Measurements from ENCODE around the gene PKNOX1.
"Not testable (repeated sequence)": the region's sequence is repeated elsewhere in the genome, so short reads cannot be mapped to it uniquely, and the experiment has no call there.

PKNOX1 gene

DNA sequence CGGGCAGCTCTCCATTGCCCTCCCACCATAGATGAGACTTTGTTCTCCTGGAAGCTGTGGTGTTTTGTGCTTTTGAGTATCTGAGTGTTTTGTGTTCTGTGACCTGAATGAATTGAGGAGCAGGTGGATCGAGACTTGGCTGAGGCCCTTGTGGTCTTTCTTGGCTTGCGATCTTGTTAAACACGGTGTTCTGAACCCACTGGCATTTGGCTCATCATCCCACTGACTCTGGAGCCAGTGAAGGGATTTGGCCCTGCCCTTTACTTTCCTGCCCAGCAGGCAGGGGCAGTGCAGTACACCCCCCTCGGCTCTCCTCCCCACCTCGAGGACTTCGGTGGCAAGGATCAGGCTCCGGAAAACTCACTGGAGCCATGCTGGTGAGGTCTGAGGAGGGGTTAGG lies 30.6 kb downstream of the PKNOX1 start:
- Histone ChIP-seq H3K27me3 (ENCODE audit: control insufficient read depth, insufficient read depth, low read length) (no peaks in the 10 kb centered on the region), H3K36me3 (ENCODE audit: control insufficient read depth, insufficient read depth, low read length) (peaks cover 3% of the 10 kb centered on the region), H3K4me1 (ENCODE audit: control insufficient read depth, insufficient read depth, low read length) (peaks cover 2% of the 10 kb centered on the region; the same call in 1 of the 2 replicates), H3K27ac (ENCODE audit: low read length) (no peak overlapping the region), H3K4me3 (ENCODE audit: low read length) (no peak overlapping the region), H3K9me3 (ENCODE audit: control insufficient read depth, insufficient read depth, low read length) (no peaks in the 10 kb centered on the region)
- no CpG with 5 or more reads among the region's 8 CpGs for WGBS (ENCODE audit: insufficient coverage, insufficient read length)
- DNase-seq (ENCODE audit: low read depth, low spot score): no peak

DNA sequence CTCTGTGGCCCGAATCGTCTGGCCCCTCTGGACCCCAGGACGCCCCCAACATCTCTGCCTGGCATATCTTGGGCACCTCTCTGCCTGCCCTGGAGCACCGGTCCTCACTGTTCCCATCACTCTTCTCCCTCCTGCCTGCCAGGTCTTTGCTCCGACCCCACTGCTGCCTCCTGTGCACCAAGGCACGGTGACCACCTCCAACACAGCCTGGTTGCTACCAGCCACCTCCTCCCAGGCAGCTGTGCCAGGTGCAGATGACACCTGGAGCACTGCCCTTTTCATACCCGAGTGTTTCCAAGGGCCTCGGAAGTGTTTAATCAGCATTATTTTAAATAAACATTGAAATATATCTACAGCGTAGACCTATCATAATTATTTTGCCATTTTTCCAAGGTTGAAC lies 31.3 kb downstream of the PKNOX1 start:
- H3K27ac ChIP-seq (ENCODE audit: low read length): no peak overlapping the region
- no peak overlapping the region for H3K4me3 ChIP-seq (ENCODE audit: low read length)
- no CpG with 5 or more reads among the region's 9 CpGs for WGBS (ENCODE audit: insufficient coverage, insufficient read length)
- DNase-seq (ENCODE audit: low read depth, low spot score): no peak
- H3K36me3 ChIP-seq (ENCODE audit: control insufficient read depth, insufficient read depth, low read length): peaks cover 3% of the 10 kb centered on the region
- peaks cover 2% of the 10 kb centered on the region; the same call in 1 of the 2 replicates for H3K4me1 ChIP-seq (ENCODE audit: control insufficient read depth, insufficient read depth, low read length)
- H3K27me3 ChIP-seq (ENCODE audit: control insufficient read depth, insufficient read depth, low read length): no peaks in the 10 kb centered on the region
- no peaks in the 10 kb centered on the region for H3K9me3 ChIP-seq (ENCODE audit: control insufficient read depth, insufficient read depth, low read length)

DNA sequence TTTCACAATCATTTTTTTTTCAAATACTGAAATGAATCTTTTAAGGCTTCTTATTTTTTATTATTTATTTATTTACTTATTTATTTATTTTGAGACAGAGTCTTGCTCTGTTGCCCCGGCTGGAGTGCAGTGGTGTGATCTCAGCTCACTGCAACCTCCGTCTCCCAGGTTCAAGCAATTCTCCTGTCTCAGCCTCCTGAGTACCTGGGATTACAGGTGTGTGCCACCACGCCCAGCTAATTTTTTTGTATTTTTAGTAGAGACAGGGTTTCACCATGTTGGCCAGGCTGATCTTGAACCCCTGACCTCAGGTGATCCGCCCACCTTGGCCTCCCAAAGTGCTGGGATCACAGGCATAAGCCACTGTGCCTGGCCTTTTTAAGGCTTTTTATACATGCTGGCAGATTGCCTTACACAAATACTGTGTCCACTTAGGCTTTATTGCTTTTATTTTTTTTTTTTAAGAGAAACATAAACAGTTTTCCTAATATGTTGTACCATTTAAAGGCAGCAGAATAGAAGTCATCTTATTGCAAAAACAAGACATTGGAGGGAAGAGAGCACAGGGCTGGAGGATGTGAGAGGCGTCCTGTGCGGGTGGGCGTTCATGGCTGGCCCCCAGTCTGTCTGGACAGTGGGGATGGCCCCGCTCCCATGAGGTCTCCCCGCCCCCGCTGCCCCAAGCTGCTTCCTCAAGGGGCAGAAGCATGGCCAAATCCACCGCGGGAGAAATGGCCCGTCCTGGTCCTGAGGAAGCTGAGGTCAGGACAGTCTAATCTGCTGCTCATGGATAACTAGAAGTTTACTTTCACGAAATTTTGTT lies 31.9 kb downstream of the PKNOX1 start:
- not testable (repeated sequence) for H3K4me1 ChIP-seq (ENCODE audit: control insufficient read depth, insufficient read depth, low read length); H3K36me3 ChIP-seq (ENCODE audit: control insufficient read depth, insufficient read depth, low read length); H3K4me3 ChIP-seq (ENCODE audit: low read length); DNase-seq (ENCODE audit: low read depth, low spot score); H3K27ac ChIP-seq (ENCODE audit: low read length); H3K27me3 ChIP-seq (ENCODE audit: control insufficient read depth, insufficient read depth, low read length); H3K9me3 ChIP-seq (ENCODE audit: control insufficient read depth, insufficient read depth, low read length)
- no CpG with 5 or more reads among the region's 14 CpGs for WGBS (ENCODE audit: insufficient coverage, insufficient read length)

- DNase-seq (ENCODE audit: low read depth, low spot score): no peak
- Histone ChIP-seq H3K36me3 (ENCODE audit: control insufficient read depth, insufficient read depth, low read length) (peaks cover 5% of the 10 kb centered on the region), H3K9me3 (ENCODE audit: control insufficient read depth, insufficient read depth, low read length) (no peaks in the 10 kb centered on the region), H3K27me3 (ENCODE audit: control insufficient read depth, insufficient read depth, low read length) (no peaks in the 10 kb centered on the region), H3K4me3 (ENCODE audit: low read length) (no peak overlapping the region), H3K27ac (ENCODE audit: low read length) (no peak overlapping the region), H3K4me1 (ENCODE audit: control insufficient read depth, insufficient read depth, low read length) (peaks cover 2% of the 10 kb centered on the region; the same call in 1 of the 2 replicates)
- WGBS (ENCODE audit: insufficient coverage, insufficient read length): no CpG with 5 or more reads among the region's 4 CpGs
Observed at GRCh38 chr21:43006874-43007208, 32.5 kb downstream of the PKNOX1 start.

DNA sequence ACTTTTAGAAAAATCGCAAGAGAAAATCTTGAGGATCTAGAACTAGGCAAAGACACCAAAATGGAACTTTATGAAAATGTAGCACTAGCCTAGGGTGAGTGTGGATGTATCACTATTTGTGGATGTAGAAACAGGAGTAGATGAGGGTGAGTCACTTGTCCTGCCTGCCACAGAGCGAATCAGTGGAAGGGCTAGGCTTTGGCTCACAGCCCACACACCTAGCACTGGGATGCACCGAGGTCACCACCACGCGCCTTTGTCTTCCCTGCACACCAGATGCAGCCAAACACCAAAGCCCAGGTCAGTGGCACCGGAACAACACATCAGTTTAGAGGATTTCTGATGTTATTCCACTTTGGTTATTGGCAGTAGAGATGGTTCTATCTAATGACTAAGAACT lies 38.2 kb downstream of the PKNOX1 start:
- WGBS (ENCODE audit: insufficient coverage, insufficient read length): no CpG with 5 or more reads among the region's 6 CpGs
- Histone ChIP-seq H3K36me3 (ENCODE audit: control insufficient read depth, insufficient read depth, low read length) (peaks cover 13% of the 10 kb centered on the region), H3K27me3 (ENCODE audit: control insufficient read depth, insufficient read depth, low read length) (no peaks in the 10 kb centered on the region), H3K4me3 (ENCODE audit: low read length) (no peak overlapping the region), H3K27ac (ENCODE audit: low read length) (no peak overlapping the region), H3K4me1 (ENCODE audit: control insufficient read depth, insufficient read depth, low read length) (no peaks in the 10 kb centered on the region), H3K9me3 (ENCODE audit: control insufficient read depth, insufficient read depth, low read length) (no peaks in the 10 kb centered on the region)
- no peak for DNase-seq (ENCODE audit: low read depth, low spot score)

DNA sequence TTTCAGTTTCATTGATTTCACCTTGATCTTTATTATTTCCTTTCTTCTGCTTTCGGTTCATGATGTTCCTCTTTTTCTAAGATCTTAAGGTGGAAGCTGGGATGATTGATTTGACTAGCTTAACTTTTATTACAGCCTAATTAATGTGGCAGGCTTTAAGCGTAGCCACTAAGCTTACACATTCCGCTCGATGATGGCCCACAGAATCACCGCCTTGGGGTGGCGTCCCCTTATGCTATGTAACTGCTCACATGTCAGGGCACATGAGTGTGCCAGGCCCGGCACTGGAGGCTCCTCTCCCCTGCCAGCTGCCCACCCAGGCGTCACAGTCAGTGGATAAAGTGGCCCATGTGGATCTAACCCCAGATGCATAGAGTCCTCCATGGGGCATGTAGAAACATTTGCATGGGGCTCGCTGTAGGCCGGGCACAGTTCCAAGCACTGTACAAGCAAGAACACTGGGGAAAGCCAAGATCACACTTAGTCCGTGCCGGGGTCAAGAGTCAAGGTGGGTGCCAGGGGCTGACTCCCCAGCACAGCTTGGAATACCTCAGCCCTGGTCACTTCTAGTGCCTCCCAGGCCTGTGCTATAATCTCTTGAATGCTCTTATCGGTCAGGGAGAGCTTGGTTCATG lies 41.7 kb downstream of the PKNOX1 start:
- Histone ChIP-seq H3K9me3 (ENCODE audit: control insufficient read depth, insufficient read depth, low read length) (no peaks in the 10 kb centered on the region), H3K36me3 (ENCODE audit: control insufficient read depth, insufficient read depth, low read length) (peaks cover 16% of the 10 kb centered on the region), H3K4me3 (ENCODE audit: low read length) (no peak overlapping the region), H3K4me1 (ENCODE audit: control insufficient read depth, insufficient read depth, low read length) (no peaks in the 10 kb centered on the region), H3K27ac (ENCODE audit: low read length) (no peak overlapping the region), H3K27me3 (ENCODE audit: control insufficient read depth, insufficient read depth, low read length) (no peaks in the 10 kb centered on the region)
- WGBS (ENCODE audit: insufficient coverage, insufficient read length): no CpG with 5 or more reads among the region's 13 CpGs
- no peak for DNase-seq (ENCODE audit: low read depth, low spot score)

DNA sequence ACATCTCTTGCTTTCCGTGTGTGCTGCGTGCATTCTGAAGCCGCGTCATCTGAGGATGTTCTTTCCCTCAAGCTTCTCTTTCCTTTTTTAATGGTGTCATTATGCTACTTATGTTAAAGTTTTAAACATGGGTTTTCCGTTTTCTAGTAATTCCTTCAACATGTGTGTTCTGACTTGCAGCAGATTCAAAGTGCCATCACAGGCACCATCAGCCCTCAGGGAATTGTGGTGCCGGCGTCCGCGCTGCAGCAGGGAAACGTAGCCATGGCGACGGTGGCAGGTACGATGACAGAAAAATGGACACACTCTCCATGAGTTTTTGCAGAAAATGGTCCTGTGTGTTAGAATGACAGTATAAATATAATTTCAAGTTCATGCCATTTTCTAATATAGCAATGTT lies 42.4 kb downstream of the PKNOX1 start:
- no CpG with 5 or more reads among the region's 13 CpGs for WGBS (ENCODE audit: insufficient coverage, insufficient read length)
- H3K9me3 ChIP-seq (ENCODE audit: control insufficient read depth, insufficient read depth, low read length): no peaks in the 10 kb centered on the region

DNA sequence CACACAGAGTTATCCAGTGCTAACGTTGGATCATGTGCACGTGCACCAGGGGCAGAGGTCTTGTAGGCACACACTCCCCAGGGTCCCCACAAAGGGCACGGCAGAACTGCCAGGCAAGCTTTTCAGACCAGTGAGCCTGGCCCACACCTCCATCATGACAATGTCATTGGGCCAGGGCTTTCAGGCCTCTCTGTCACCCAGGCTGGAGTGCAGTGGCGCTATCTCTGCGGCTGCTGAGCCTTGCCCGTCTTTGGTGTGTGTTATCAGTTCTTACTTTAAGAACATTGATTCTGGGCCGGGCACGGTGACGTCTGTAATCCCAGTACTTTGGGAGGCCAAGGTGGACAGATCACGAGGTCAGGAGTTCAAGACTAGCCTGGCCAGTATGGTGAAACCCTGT lies 44.2 kb downstream of the PKNOX1 start:
- H3K36me3 ChIP-seq (ENCODE audit: control insufficient read depth, insufficient read depth, low read length): peaks cover 14% of the 10 kb centered on the region
- no peaks in the 10 kb centered on the region for H3K27me3 ChIP-seq (ENCODE audit: control insufficient read depth, insufficient read depth, low read length)
- no peaks in the 10 kb centered on the region for H3K4me1 ChIP-seq (ENCODE audit: control insufficient read depth, insufficient read depth, low read length)
- no peak for DNase-seq (ENCODE audit: low read depth, low spot score)
- WGBS (ENCODE audit: insufficient coverage, insufficient read length): no CpG with 5 or more reads among the region's 10 CpGs
- H3K27ac ChIP-seq (ENCODE audit: low read length): no peak overlapping the region
- no peaks in the 10 kb centered on the region for H3K9me3 ChIP-seq (ENCODE audit: control insufficient read depth, insufficient read depth, low read length)
- no peak overlapping the region for H3K4me3 ChIP-seq (ENCODE audit: low read length)

More for the DNA sequence above, 42.4 kb downstream of the PKNOX1 start:
- H3K4me1 ChIP-seq (ENCODE audit: control insufficient read depth, insufficient read depth, low read length): no peaks in the 10 kb centered on the region
- H3K36me3 ChIP-seq (ENCODE audit: control insufficient read depth, insufficient read depth, low read length): peaks cover 20% of the 10 kb centered on the region
- H3K4me3 ChIP-seq (ENCODE audit: low read length): no peak overlapping the region
- DNase-seq (ENCODE audit: low read depth, low spot score): no peak
- no peak overlapping the region for H3K27ac ChIP-seq (ENCODE audit: low read length)
- no peaks in the 10 kb centered on the region for H3K27me3 ChIP-seq (ENCODE audit: control insufficient read depth, insufficient read depth, low read length)

- Histone ChIP-seq H3K9me3 (ENCODE audit: control insufficient read depth, insufficient read depth, low read length) (no peaks in the 10 kb centered on the region), H3K36me3 (ENCODE audit: control insufficient read depth, insufficient read depth, low read length) (peaks cover 18% of the 10 kb centered on the region), H3K4me3 (ENCODE audit: low read length) (no peak overlapping the region), H3K27me3 (ENCODE audit: control insufficient read depth, insufficient read depth, low read length) (no peaks in the 10 kb centered on the region), H3K27ac (ENCODE audit: low read length) (no peak overlapping the region), H3K4me1 (ENCODE audit: control insufficient read depth, insufficient read depth, low read length) (no peaks in the 10 kb centered on the region)
- DNase-seq (ENCODE audit: low read depth, low spot score): no peak
- WGBS (ENCODE audit: insufficient coverage, insufficient read length): no CpG with 5 or more reads among the region's 13 CpGs
Observed at GRCh38 chr21:43020177-43020576, 45.8 kb downstream of the PKNOX1 start.

DNA sequence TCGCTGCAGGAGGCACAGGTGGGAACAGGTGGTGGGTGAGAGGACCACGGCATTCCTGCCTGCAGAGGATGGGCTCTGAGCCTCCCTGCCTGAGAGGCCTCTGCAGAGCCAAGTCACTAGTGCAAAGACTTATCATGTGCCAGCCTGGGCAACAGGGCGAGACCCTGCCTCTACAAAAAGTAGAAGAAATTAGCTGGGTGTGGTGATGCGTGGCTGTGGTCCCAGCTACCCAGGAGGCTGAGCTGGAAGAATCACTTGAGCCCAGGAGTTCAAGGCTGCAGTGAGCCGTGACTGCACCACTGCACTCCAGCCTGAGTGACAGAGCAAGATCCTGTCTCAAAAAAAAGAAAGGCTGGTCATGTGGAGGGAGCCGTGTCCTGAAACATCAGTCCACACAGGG lies 46.4 kb downstream of the PKNOX1 start:
- Histone ChIP-seq H3K9me3 (ENCODE audit: control insufficient read depth, insufficient read depth, low read length) (no peaks in the 10 kb centered on the region), H3K4me3 (ENCODE audit: low read length) (no peak overlapping the region), H3K27me3 (ENCODE audit: control insufficient read depth, insufficient read depth, low read length) (no peaks in the 10 kb centered on the region), H3K36me3 (ENCODE audit: control insufficient read depth, insufficient read depth, low read length) (peaks cover 18% of the 10 kb centered on the region), H3K4me1 (ENCODE audit: control insufficient read depth, insufficient read depth, low read length) (no peaks in the 10 kb centered on the region), H3K27ac (ENCODE audit: low read length) (no peak overlapping the region)
- DNase-seq (ENCODE audit: low read depth, low spot score): no peak
- WGBS (ENCODE audit: insufficient coverage, insufficient read length): no CpG with 5 or more reads among the region's 6 CpGs

DNA sequence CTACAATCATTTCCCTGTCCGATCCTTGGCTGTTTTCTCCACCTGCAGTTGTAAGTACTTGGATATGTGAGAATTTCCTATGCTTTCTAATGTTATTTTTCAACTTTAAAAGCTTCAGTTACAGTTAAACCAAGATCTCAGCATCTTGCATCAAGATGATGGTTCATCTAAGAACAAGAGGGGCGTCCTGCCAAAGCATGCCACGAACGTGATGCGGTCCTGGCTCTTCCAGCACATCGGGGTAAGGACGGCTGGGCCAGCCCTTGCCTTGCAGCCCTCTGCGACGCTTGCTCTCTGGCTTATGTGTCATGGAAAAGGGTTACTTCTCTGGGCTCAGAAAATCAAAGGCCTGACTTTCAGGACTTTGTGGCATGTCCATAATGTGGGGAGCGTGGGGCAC lies 46.8 kb downstream of the PKNOX1 start:
- Histone ChIP-seq H3K27ac (ENCODE audit: low read length) (no peak overlapping the region), H3K9me3 (ENCODE audit: control insufficient read depth, insufficient read depth, low read length) (no peaks in the 10 kb centered on the region), H3K36me3 (ENCODE audit: control insufficient read depth, insufficient read depth, low read length) (peaks cover 18% of the 10 kb centered on the region), H3K4me3 (ENCODE audit: low read length) (no peak overlapping the region), H3K4me1 (ENCODE audit: control insufficient read depth, insufficient read depth, low read length) (no peaks in the 10 kb centered on the region), H3K27me3 (ENCODE audit: control insufficient read depth, insufficient read depth, low read length) (no peaks in the 10 kb centered on the region)
- no peak for DNase-seq (ENCODE audit: low read depth, low spot score)
- WGBS (ENCODE audit: insufficient coverage, insufficient read length): no CpG with 5 or more reads among the region's 10 CpGs

Data from iPS DF 6.9 (cell line).